Measurements from ENCODE around the gene WFDC2.

Gene WFDC2

GRCh38 chr20:45509091-45509490 lies 39.5 kb downstream of the WFDC2 start:
- no peaks in the 10 kb centered on the region for H3K4me1 ChIP-seq (ENCODE audit: insufficient read depth, low read length)
- DNase-seq: no peak
- no peaks in the 10 kb centered on the region for H3K36me3 ChIP-seq (ENCODE audit: insufficient read depth, low read length)
- no peaks in the 10 kb centered on the region; the same call in 1 of the 2 replicates for H4K20me1 ChIP-seq (ENCODE audit: insufficient read depth, low read length)
- no peak overlapping the region for H2AFZ ChIP-seq (ENCODE audit: low read depth, low read length)
- H3K9ac ChIP-seq (ENCODE audit: low read depth, low read length): no peak overlapping the region
- H3K9me3 ChIP-seq (ENCODE audit: insufficient read depth, low read length, severe bottlenecking): no peaks in the 10 kb centered on the region
- H3K27ac ChIP-seq (ENCODE audit: low read length): no peak overlapping the region
- ATAC-seq (ENCODE audit: insufficient read depth, low read depth): no peak
- TF ChIP-seq EZH2 (IDR thresholded peaks at IDR 0.05; ENCODE audit: borderline replicate concordance, low read depth, low read length, severe bottlenecking) (no peak), CTCF (IDR thresholded peaks at IDR 0.05; ENCODE audit: borderline replicate concordance, extremely low read depth, low read length, poor library complexity, severe bottlenecking) (no peak)
- no peak overlapping the region for H3K4me3 ChIP-seq (ENCODE audit: low read depth in 1 of 2, low read length in 2 of 2)
- H3K4me2 ChIP-seq (ENCODE audit: insufficient read depth, low read length): no peak overlapping the region
- peaks cover 7% of the 10 kb centered on the region for H3K27me3 ChIP-seq (ENCODE audit: insufficient read depth, low read length, poor library complexity)
- no peaks in the 10 kb centered on the region for H3K79me2 ChIP-seq (ENCODE audit: insufficient read depth, low read length)

GRCh38 chr20:45510242-45510862 lies 40.8 kb downstream of the WFDC2 start:
- H3K9me3 ChIP-seq (ENCODE audit: insufficient read depth, low read length, severe bottlenecking): no peaks in the 10 kb centered on the region
- no peak overlapping the region for H3K4me2 ChIP-seq (ENCODE audit: insufficient read depth, low read length)
- H3K27ac ChIP-seq (ENCODE audit: low read length): no peak overlapping the region
- no peak for ATAC-seq (ENCODE audit: insufficient read depth, low read depth)
- H3K27me3 ChIP-seq (ENCODE audit: insufficient read depth, low read length, poor library complexity): peaks cover 7% of the 10 kb centered on the region
- H3K4me3 ChIP-seq (ENCODE audit: low read depth in 1 of 2, low read length in 2 of 2): no peak overlapping the region
- no peak for TF ChIP-seq CTCF (IDR thresholded peaks at IDR 0.05; ENCODE audit: borderline replicate concordance, extremely low read depth, low read length, poor library complexity, severe bottlenecking)
- TF ChIP-seq EZH2 (IDR thresholded peaks at IDR 0.05; ENCODE audit: borderline replicate concordance, low read depth, low read length, severe bottlenecking): no peak
- H2AFZ ChIP-seq (ENCODE audit: low read depth, low read length): no peak overlapping the region
- no peak overlapping the region for H3K9ac ChIP-seq (ENCODE audit: low read depth, low read length)
- no peaks in the 10 kb centered on the region for H3K79me2 ChIP-seq (ENCODE audit: insufficient read depth, low read length)
- no peaks in the 10 kb centered on the region for H3K36me3 ChIP-seq (ENCODE audit: insufficient read depth, low read length)
- no peaks in the 10 kb centered on the region for H3K4me1 ChIP-seq (ENCODE audit: insufficient read depth, low read length)
- no peak for DNase-seq
- H4K20me1 ChIP-seq (ENCODE audit: insufficient read depth, low read length): no peaks in the 10 kb centered on the region; the same call in 1 of the 2 replicates

- no peaks in the 10 kb centered on the region for H3K4me1 ChIP-seq (ENCODE audit: insufficient read depth, low read length)
- no peaks in the 10 kb centered on the region for H3K79me2 ChIP-seq (ENCODE audit: insufficient read depth, low read length)
- H3K9me3 ChIP-seq (ENCODE audit: insufficient read depth, low read length, severe bottlenecking): no peaks in the 10 kb centered on the region
- no peak within 1 kb of the TSS for H3K9ac ChIP-seq (ENCODE audit: low read depth, low read length)
- no peaks in the 10 kb centered on the region for H3K36me3 ChIP-seq (ENCODE audit: insufficient read depth, low read length)
- no peak within 1 kb of the TSS for H2AFZ ChIP-seq (ENCODE audit: low read depth, low read length)
- H3K27ac ChIP-seq (ENCODE audit: low read length): no peak within 1 kb of the TSS
- no peaks in the 10 kb centered on the region for H4K20me1 ChIP-seq (ENCODE audit: insufficient read depth, low read length)
- ATAC-seq (ENCODE audit: insufficient read depth, low read depth) (no peak), DNase-seq (no peak)
- no peaks in the 10 kb centered on the region for H3K27me3 ChIP-seq (ENCODE audit: insufficient read depth, low read length, poor library complexity)
- no peak for TF ChIP-seq CTCF (IDR thresholded peaks at IDR 0.05; ENCODE audit: borderline replicate concordance, extremely low read depth, low read length, poor library complexity, severe bottlenecking)
- TF ChIP-seq EZH2 (IDR thresholded peaks at IDR 0.05; ENCODE audit: borderline replicate concordance, low read depth, low read length, severe bottlenecking): no peak
- no peak within 1 kb of the TSS for H3K4me2 ChIP-seq (ENCODE audit: insufficient read depth, low read length)
- H3K4me3 ChIP-seq (ENCODE audit: low read depth in 1 of 2, low read length in 2 of 2): no peak within 1 kb of the TSS
Measured at GRCh38 chr20:45515147-45515913, 45.8 kb downstream of the WFDC2 start, which contains the start of gene SPINT3. Gene SPINT3, minus strand, starts transcription at chr20:45515622. Its CDS starts 14 bp downstream, at chr20:45515608.

Data from DND-41 (cell line).